ENCODE measurements around the gene RFXANK.

RFXANK gene

GRCh38 chr19:19205416-19206410 lies 13.7 kb downstream of the RFXANK start:
- Histone ChIP-seq H3K4me1 (ENCODE audit: insufficient read depth, low read length) (peaks cover 26% of the 10 kb centered on the region), H2AFZ (ENCODE audit: low read depth, low read length) (no peak overlapping the region), H3K9ac (ENCODE audit: low read depth, low read length) (no peak overlapping the region), H3K27me3 (ENCODE audit: insufficient read depth, low read length, poor library complexity) (no peaks in the 10 kb centered on the region), H3K4me3 (ENCODE audit: low read depth in 1 of 2, low read length in 2 of 2) (no peak overlapping the region), H3K36me3 (ENCODE audit: insufficient read depth, low read length) (peaks cover 17% of the 10 kb centered on the region), H3K79me2 (ENCODE audit: insufficient read depth, low read length) (peaks cover 21% of the 10 kb centered on the region), H3K27ac (ENCODE audit: low read length) (no peak overlapping the region), H3K4me2 (ENCODE audit: insufficient read depth, low read length) (no peak overlapping the region), H4K20me1 (ENCODE audit: insufficient read depth, low read length) (0 out of 2 replicates have a peak, but pooled peaks cover 3% of the 10 kb centered on the region), H3K9me3 (ENCODE audit: insufficient read depth, low read length, severe bottlenecking) (no peaks in the 10 kb centered on the region)
- TF ChIP-seq CTCF (IDR thresholded peaks at IDR 0.05; ENCODE audit: borderline replicate concordance, extremely low read depth, low read length, poor library complexity, severe bottlenecking) (no peak), EZH2 (IDR thresholded peaks at IDR 0.05; ENCODE audit: borderline replicate concordance, low read depth, low read length, severe bottlenecking) (no peak)
- DNase-seq (no peak), ATAC-seq (ENCODE audit: insufficient read depth, low read depth) (no peak)

GRCh38 chr19:19206938-19207337 lies 14.9 kb downstream of the RFXANK start:
- Histone ChIP-seq H3K27ac (ENCODE audit: low read length) (no peak overlapping the region), H4K20me1 (ENCODE audit: insufficient read depth, low read length) (no peaks in the 10 kb centered on the region), H3K4me1 (ENCODE audit: insufficient read depth, low read length) (peaks cover 17% of the 10 kb centered on the region), H3K4me3 (ENCODE audit: low read depth in 1 of 2, low read length in 2 of 2) (no peak overlapping the region), H3K9me3 (ENCODE audit: insufficient read depth, low read length, severe bottlenecking) (no peaks in the 10 kb centered on the region), H2AFZ (ENCODE audit: low read depth, low read length) (no peak overlapping the region), H3K9ac (ENCODE audit: low read depth, low read length) (no peak overlapping the region), H3K79me2 (ENCODE audit: insufficient read depth, low read length) (peaks cover 13% of the 10 kb centered on the region), H3K27me3 (ENCODE audit: insufficient read depth, low read length, poor library complexity) (no peaks in the 10 kb centered on the region), H3K36me3 (ENCODE audit: insufficient read depth, low read length) (peaks cover 10% of the 10 kb centered on the region), H3K4me2 (ENCODE audit: insufficient read depth, low read length) (no peak overlapping the region)
- TF ChIP-seq EZH2 (IDR thresholded peaks at IDR 0.05; ENCODE audit: borderline replicate concordance, low read depth, low read length, severe bottlenecking) (no peak), CTCF (IDR thresholded peaks at IDR 0.05; ENCODE audit: borderline replicate concordance, extremely low read depth, low read length, poor library complexity, severe bottlenecking) (no peak)
- DNase-seq, result no peak
- ATAC-seq (ENCODE audit: insufficient read depth, low read depth), result no peak

- Histone ChIP-seq H2AFZ (ENCODE audit: low read depth, low read length) (no peak overlapping the region), H4K20me1 (ENCODE audit: insufficient read depth, low read length) (no peaks in the 10 kb centered on the region), H3K9ac (ENCODE audit: low read depth, low read length) (no peak overlapping the region), H3K4me1 (ENCODE audit: insufficient read depth, low read length) (peaks cover 8% of the 10 kb centered on the region), H3K9me3 (ENCODE audit: insufficient read depth, low read length, severe bottlenecking) (no peaks in the 10 kb centered on the region), H3K4me3 (ENCODE audit: low read depth in 1 of 2, low read length in 2 of 2) (no peak overlapping the region), H3K79me2 (ENCODE audit: insufficient read depth, low read length) (peaks cover 3% of the 10 kb centered on the region), H3K36me3 (ENCODE audit: insufficient read depth, low read length) (peaks cover under 1% of the 10 kb centered on the region; the same call in 1 of the 2 replicates), H3K27me3 (ENCODE audit: insufficient read depth, low read length, poor library complexity) (no peaks in the 10 kb centered on the region), H3K4me2 (ENCODE audit: insufficient read depth, low read length) (no peak overlapping the region), H3K27ac (ENCODE audit: low read length) (no peak overlapping the region)
- TF ChIP-seq EZH2 (IDR thresholded peaks at IDR 0.05; ENCODE audit: borderline replicate concordance, low read depth, low read length, severe bottlenecking) (no peak), CTCF (IDR thresholded peaks at IDR 0.05; ENCODE audit: borderline replicate concordance, extremely low read depth, low read length, poor library complexity, severe bottlenecking) (no peak)
- ATAC-seq (ENCODE audit: insufficient read depth, low read depth), result no peak
- DNase-seq, result no peak
Observed at GRCh38 chr19:19207637-19208572, 15.8 kb downstream of the RFXANK start.
